HEK293 (cell line): Measurements from ENCODE around the gene GLTPD2.

Experiments
- BCL11A ChIP-seq: fragments of 450-650 bp; formaldehyde crosslinking; IDR thresholded peaks from 2 replicates; pipeline ENCODE4 v1.5.1; 2016; ENCODE audit warnings: low read depth, missing biosample characterization, missing genetic modification characterization
- EGR2 ChIP-seq: fragments of 450-650 bp; formaldehyde crosslinking; IDR thresholded peaks from 2 replicates; pipeline ENCODE4 v1.5.1; 2016; ENCODE audit warnings: low read depth, missing biosample characterization, missing genetic modification characterization
- GLIS1 ChIP-seq: fragments of 450-650 bp; formaldehyde crosslinking; IDR thresholded peaks from 2 replicates; pipeline ENCODE4 v1.5.1; 2016; ENCODE audit warnings: missing biosample characterization, missing genetic modification characterization
- KLF10 ChIP-seq: fragments of 450-650 bp; IDR thresholded peaks from 2 replicates; pipeline ENCODE4 v1.5.1; 2018; ENCODE audit warnings: missing biosample characterization, mild to moderate bottlenecking, missing genetic modification characterization
- PRDM1 ChIP-seq: fragments of 450-650 bp; formaldehyde crosslinking; IDR thresholded peaks from 2 replicates; pipeline ENCODE4; 2016; ENCODE audit warnings: missing biosample characterization, missing genetic modification characterization
- ZBTB1 ChIP-seq: fragments of 450-650 bp; formaldehyde crosslinking; IDR thresholded peaks from 2 replicates; pipeline ENCODE4 v1.5.1; 2016; ENCODE audit warnings: missing biosample characterization, missing genetic modification characterization
- ZBTB20 ChIP-seq: fragments of 450-650 bp; formaldehyde crosslinking; IDR thresholded peaks from 2 replicates; pipeline ENCODE4 v1.5.1; 2016; ENCODE audit warnings: missing biosample characterization, missing genetic modification characterization
- ZBTB21 ChIP-seq: fragments of 450-650 bp; formaldehyde crosslinking; IDR thresholded peaks from 2 replicates; pipeline ENCODE4 v1.5.1; 2017; ENCODE audit warnings: missing biosample characterization, missing genetic modification characterization
- ZIC2 ChIP-seq: fragments of 450-650 bp; formaldehyde crosslinking; IDR thresholded peaks from 2 replicates; pipeline ENCODE4 v1.5.1; 2016; ENCODE audit warnings: missing biosample characterization, missing genetic modification characterization
- ZNF335 ChIP-seq: fragments of 450-650 bp; formaldehyde crosslinking; conservative IDR thresholded peaks from 2 replicates; pipeline ENCODE4 v1.5.1; 2016; ENCODE audit warnings: missing biosample characterization, missing genetic modification characterization
- ZNF394 ChIP-seq: fragments of 450-650 bp; formaldehyde crosslinking; IDR thresholded peaks from 2 replicates; pipeline ENCODE4 v1.5.1; 2016; ENCODE audit warnings: missing biosample characterization, missing genetic modification characterization, mild to moderate bottlenecking, moderate library complexity, borderline replicate concordance
- ZNF629 ChIP-seq: fragments of 450-650 bp; formaldehyde crosslinking; IDR thresholded peaks from 2 replicates; pipeline ENCODE4 v1.5.1; 2017; ENCODE audit warnings: missing biosample characterization, missing genetic modification characterization
- ZNF670 ChIP-seq: fragments of 450-650 bp; formaldehyde crosslinking; IDR thresholded peaks from 2 replicates; pipeline ENCODE4 v1.5.1; 2016; ENCODE audit warnings: missing biosample characterization, missing genetic modification characterization, low read depth
- TF ChIP-seq, protein P1 (sequence below): fragments of 450-650 bp; formaldehyde crosslinking; IDR thresholded peaks from 2 replicates; pipeline ENCODE4 v1.5.1; 2016; ENCODE audit warnings: missing biosample characterization, missing genetic modification characterization
- TF ChIP-seq, protein P2 (sequence below): fragments of 450-650 bp; formaldehyde crosslinking; IDR thresholded peaks from 2 replicates; pipeline ENCODE4 v1.5.1; 2016; ENCODE audit warnings: missing biosample characterization, missing genetic modification characterization
- TF ChIP-seq, protein P3 (sequence below): fragments of 450-650 bp; formaldehyde crosslinking; IDR thresholded peaks from 2 replicates; pipeline ENCODE4 v1.5.1; 2017; ENCODE audit warnings: missing biosample characterization, mild to moderate bottlenecking, missing genetic modification characterization, moderate library complexity
- TF ChIP-seq, protein P4 (sequence below): fragments of 450-650 bp; IDR thresholded peaks from 2 replicates; pipeline ENCODE4 v1.5.1; 2018; ENCODE audit warnings: missing biosample characterization, missing genetic modification characterization
- TF ChIP-seq, protein P5 (sequence below): fragments of 450-650 bp; IDR thresholded peaks from 2 replicates; pipeline ENCODE4 v1.5.1; 2018; ENCODE audit warnings: missing biosample characterization, mild to moderate bottlenecking, missing genetic modification characterization
- TF ChIP-seq, protein P6 (sequence below): sonication (generic); formaldehyde crosslinking; IDR thresholded peaks from 2 replicates; pipeline ENCODE4 v1.8.1; 2022; ENCODE audit warnings: mild to moderate bottlenecking, moderate library complexity, missing genetic modification reagents
- TF ChIP-seq, protein P7 (sequence below): fragments of 450-650 bp; formaldehyde crosslinking; IDR thresholded peaks from 2 replicates; pipeline ENCODE4 v1.5.1; 2016; ENCODE audit warnings: missing biosample characterization, missing genetic modification characterization
- TF ChIP-seq, protein P8 (sequence below): fragments of 450-650 bp; formaldehyde crosslinking; IDR thresholded peaks from 2 replicates; pipeline ENCODE4 v1.5.1; 2016; ENCODE audit warnings: missing biosample characterization, missing genetic modification characterization
- TF ChIP-seq, protein P9 (sequence below): fragments of 450-650 bp; formaldehyde crosslinking; optimal IDR thresholded peaks from 2 replicates; pipeline ENCODE3; 2016; ENCODE audit warnings: missing biosample characterization, mild to moderate bottlenecking, missing genetic modification characterization

Gene GLTPD2

DNA sequence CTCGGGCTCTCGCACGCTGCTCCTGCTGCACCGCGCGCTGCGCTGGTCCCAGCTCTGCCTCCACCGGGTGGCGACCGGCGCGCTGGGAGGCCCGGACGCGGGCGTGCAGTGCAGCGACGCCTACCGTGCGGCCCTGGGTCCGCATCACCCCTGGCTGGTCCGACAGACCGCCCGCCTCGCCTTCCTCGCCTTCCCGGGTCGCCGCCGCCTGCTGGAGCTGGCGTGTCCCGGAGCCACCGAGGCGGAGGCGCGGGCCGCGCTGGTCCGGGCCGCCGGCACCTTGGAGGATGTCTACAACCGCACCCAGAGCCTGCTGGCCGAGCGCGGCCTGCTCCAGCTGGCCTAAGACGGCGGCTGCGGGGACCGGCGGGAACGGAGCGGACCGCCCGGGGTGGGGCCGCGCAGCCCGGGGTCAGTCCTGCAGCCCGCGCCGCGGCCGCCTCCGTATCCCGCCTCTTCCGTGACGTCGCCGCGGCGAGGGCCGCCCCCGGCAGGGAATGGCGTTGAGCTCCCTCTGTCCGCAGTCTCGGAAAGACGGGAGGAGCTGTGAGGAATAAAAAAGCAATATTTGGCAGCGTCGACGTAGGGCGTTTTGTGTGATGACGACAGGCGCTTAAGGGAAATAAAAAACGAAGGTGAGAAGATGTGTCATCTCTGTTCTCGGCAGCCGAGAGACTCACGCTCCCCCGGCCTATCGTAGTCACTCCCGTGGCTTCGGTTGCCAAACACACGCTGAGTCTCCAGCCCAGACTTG lies 1.4 kb downstream of the GLTPD2 start (continued):
- TF ChIP-seq GLIS1 (tag by site-specific recombination): peak; percentile 90
- peak; percentile 50; the same call in 1 of the 2 replicates for TF ChIP-seq PRDM1 (tag by site-specific recombination)
- TF ChIP-seq, protein P1, sequence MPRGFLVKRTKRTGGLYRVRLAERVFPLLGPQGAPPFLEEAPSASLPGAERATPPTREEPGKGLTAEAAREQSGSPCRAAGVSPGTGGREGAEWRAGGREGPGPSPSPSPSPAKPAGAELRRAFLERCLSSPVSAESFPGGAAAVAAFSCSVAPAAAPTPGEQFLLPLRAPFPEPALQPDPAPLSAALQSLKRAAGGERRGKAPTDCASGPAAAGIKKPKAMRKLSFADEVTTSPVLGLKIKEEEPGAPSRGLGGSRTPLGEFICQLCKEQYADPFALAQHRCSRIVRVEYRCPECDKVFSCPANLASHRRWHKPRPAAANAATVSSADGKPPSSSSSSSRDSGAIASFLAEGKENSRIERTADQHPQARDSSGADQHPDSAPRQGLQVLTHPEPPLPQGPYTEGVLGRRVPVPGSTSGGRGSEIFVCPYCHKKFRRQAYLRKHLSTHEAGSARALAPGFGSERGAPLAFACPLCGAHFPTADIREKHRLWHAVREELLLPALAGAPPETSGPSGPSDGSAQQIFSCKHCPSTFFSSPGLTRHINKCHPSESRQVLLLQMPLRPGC (tag by site-specific recombination): no peak
- peak; percentile 27; the same call in 1 of the 2 replicates for TF ChIP-seq ZNF394 (tag by site-specific recombination)
- TF ChIP-seq KLF10 (tag by site-specific recombination): peak; percentile 54; the same call in 1 of the 2 replicates
- no peak for TF ChIP-seq EGR2 (tag by site-specific recombination)
- TF ChIP-seq, protein P2, sequence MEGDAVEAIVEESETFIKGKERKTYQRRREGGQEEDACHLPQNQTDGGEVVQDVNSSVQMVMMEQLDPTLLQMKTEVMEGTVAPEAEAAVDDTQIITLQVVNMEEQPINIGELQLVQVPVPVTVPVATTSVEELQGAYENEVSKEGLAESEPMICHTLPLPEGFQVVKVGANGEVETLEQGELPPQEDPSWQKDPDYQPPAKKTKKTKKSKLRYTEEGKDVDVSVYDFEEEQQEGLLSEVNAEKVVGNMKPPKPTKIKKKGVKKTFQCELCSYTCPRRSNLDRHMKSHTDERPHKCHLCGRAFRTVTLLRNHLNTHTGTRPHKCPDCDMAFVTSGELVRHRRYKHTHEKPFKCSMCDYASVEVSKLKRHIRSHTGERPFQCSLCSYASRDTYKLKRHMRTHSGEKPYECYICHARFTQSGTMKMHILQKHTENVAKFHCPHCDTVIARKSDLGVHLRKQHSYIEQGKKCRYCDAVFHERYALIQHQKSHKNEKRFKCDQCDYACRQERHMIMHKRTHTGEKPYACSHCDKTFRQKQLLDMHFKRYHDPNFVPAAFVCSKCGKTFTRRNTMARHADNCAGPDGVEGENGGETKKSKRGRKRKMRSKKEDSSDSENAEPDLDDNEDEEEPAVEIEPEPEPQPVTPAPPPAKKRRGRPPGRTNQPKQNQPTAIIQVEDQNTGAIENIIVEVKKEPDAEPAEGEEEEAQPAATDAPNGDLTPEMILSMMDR (tag by site-specific recombination): peak; percentile 92
- TF ChIP-seq, protein P3, sequence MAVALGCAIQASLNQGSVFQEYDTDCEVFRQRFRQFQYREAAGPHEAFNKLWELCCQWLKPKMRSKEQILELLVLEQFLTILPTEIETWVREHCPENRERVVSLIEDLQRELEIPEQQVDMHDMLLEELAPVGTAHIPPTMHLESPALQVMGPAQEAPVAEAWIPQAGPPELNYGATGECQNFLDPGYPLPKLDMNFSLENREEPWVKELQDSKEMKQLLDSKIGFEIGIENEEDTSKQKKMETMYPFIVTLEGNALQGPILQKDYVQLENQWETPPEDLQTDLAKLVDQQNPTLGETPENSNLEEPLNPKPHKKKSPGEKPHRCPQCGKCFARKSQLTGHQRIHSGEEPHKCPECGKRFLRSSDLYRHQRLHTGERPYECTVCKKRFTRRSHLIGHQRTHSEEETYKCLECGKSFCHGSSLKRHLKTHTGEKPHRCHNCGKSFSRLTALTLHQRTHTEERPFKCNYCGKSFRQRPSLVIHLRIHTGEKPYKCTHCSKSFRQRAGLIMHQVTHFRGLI: no peak
- TF ChIP-seq, protein P4, sequence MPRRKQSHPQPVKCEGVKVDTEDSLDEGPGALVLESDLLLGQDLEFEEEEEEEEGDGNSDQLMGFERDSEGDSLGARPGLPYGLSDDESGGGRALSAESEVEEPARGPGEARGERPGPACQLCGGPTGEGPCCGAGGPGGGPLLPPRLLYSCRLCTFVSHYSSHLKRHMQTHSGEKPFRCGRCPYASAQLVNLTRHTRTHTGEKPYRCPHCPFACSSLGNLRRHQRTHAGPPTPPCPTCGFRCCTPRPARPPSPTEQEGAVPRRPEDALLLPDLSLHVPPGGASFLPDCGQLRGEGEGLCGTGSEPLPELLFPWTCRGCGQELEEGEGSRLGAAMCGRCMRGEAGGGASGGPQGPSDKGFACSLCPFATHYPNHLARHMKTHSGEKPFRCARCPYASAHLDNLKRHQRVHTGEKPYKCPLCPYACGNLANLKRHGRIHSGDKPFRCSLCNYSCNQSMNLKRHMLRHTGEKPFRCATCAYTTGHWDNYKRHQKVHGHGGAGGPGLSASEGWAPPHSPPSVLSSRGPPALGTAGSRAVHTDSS (tag by site-specific recombination): peak; percentile 34; the same call in 1 of the 2 replicates
- TF ChIP-seq ZBTB20 (tag by site-specific recombination): peak; percentile 83
- TF ChIP-seq, protein P5, sequence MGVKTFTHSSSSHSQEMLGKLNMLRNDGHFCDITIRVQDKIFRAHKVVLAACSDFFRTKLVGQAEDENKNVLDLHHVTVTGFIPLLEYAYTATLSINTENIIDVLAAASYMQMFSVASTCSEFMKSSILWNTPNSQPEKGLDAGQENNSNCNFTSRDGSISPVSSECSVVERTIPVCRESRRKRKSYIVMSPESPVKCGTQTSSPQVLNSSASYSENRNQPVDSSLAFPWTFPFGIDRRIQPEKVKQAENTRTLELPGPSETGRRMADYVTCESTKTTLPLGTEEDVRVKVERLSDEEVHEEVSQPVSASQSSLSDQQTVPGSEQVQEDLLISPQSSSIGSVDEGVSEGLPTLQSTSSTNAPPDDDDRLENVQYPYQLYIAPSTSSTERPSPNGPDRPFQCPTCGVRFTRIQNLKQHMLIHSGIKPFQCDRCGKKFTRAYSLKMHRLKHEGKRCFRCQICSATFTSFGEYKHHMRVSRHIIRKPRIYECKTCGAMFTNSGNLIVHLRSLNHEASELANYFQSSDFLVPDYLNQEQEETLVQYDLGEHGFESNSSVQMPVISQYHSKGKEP (tag by site-specific recombination): peak; percentile 45; the same call in 1 of the 2 replicates
- TF ChIP-seq ZNF335 (tag by site-specific recombination): peak; percentile 80
- TF ChIP-seq ZNF670: no peak
- peak; percentile 72 for TF ChIP-seq ZIC2
- no peak for TF ChIP-seq ZBTB1 (tag by site-specific recombination)
- peak; percentile 97 for TF ChIP-seq ZNF629
- TF ChIP-seq, protein P6, sequence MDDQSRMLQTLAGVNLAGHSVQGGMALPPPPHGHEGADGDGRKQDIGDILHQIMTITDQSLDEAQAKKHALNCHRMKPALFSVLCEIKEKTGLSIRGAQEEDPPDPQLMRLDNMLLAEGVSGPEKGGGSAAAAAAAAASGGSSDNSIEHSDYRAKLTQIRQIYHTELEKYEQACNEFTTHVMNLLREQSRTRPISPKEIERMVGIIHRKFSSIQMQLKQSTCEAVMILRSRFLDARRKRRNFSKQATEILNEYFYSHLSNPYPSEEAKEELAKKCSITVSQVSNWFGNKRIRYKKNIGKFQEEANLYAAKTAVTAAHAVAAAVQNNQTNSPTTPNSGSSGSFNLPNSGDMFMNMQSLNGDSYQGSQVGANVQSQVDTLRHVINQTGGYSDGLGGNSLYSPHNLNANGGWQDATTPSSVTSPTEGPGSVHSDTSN: peak; percentile 90
- TF ChIP-seq, protein P7, sequence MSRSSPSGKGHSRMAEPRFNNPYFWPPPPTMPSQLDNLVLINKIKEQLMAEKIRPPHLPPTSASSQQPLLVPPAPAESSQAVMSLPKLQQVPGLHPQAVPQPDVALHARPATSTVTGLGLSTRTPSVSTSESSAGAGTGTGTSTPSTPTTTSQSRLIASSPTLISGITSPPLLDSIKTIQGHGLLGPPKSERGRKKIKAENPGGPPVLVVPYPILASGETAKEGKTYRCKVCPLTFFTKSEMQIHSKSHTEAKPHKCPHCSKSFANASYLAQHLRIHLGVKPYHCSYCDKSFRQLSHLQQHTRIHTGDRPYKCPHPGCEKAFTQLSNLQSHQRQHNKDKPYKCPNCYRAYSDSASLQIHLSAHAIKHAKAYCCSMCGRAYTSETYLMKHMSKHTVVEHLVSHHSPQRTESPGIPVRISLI: peak; percentile 93
- 0 out of 2 replicates have a peak, but pooled peaks have one; percentile 12 for TF ChIP-seq BCL11A
- TF ChIP-seq, protein P8, sequence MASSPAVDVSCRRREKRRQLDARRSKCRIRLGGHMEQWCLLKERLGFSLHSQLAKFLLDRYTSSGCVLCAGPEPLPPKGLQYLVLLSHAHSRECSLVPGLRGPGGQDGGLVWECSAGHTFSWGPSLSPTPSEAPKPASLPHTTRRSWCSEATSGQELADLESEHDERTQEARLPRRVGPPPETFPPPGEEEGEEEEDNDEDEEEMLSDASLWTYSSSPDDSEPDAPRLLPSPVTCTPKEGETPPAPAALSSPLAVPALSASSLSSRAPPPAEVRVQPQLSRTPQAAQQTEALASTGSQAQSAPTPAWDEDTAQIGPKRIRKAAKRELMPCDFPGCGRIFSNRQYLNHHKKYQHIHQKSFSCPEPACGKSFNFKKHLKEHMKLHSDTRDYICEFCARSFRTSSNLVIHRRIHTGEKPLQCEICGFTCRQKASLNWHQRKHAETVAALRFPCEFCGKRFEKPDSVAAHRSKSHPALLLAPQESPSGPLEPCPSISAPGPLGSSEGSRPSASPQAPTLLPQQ: peak; percentile 72; the same call in 1 of the 2 replicates
- TF ChIP-seq, protein P9, sequence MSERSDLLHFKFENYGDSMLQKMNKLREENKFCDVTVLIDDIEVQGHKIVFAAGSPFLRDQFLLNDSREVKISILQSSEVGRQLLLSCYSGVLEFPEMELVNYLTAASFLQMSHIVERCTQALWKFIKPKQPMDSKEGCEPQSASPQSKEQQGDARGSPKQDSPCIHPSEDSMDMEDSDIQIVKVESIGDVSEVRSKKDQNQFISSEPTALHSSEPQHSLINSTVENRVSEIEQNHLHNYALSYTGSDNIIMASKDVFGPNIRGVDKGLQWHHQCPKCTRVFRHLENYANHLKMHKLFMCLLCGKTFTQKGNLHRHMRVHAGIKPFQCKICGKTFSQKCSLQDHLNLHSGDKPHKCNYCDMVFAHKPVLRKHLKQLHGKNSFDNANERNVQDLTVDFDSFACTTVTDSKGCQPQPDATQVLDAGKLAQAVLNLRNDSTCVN: peak; percentile 87
- TF ChIP-seq ZBTB21 (tag by site-specific recombination): peak; percentile 95
